Neural cell (in vitro differentiated cells): ENCODE data around the gene UQCC2. TPM values are rescaled to one million over a fixed set of nuclear protein-coding genes. Genes with fewer than 3 reads are reported as not detected.

ENCODE experiments used
- H2AFZ ChIP-seq: fragments of 200-600, 300-800 bp; sonication (generic), shearing (Covaris generic); 2 replicates; pipeline ENCODE4 v1.6.0; 2014; ENCODE audit warnings: low read depth, mild to moderate bottlenecking, antibody characterized with exemption, low read length, moderate library complexity
- H3F3A ChIP-seq: fragments of 200-600 bp; shearing (Covaris generic); 2 replicates; pipeline ENCODE4 v1.6.1; 2016; ENCODE audit warnings: mild to moderate bottlenecking, moderate library complexity, mixed read lengths, antibody characterized with exemption, low read length; ENCODE audit not compliant: insufficient read depth, poor library complexity, severe bottlenecking
- H3K27ac ChIP-seq: fragments of 200-600, 300-800 bp; sonication (generic), shearing (Covaris generic); 2 replicates; pipeline ENCODE4 v1.5.1; 2014; ENCODE audit warnings: mild to moderate bottlenecking, low read length, moderate library complexity
- H3K27me3 ChIP-seq: fragments of 300-800, 200-600 bp; sonication (generic), shearing (Covaris generic); 2 replicates; pipeline ENCODE4 v1.6.0; 2014; ENCODE audit warnings: mild to moderate bottlenecking, low read depth, low read length, moderate library complexity; ENCODE audit not compliant: insufficient read depth
- H3K36me3 ChIP-seq: fragments of 300-800, 200-600 bp; sonication (generic), shearing (Covaris generic); 2 replicates; pipeline ENCODE4 v1.5.1; 2014; ENCODE audit warnings: mild to moderate bottlenecking, antibody characterized with exemption, low read length, moderate library complexity; ENCODE audit not compliant: insufficient read depth
- H3K4me2 ChIP-seq: fragments of 300-800, 200-600 bp; sonication (generic), shearing (Covaris generic); 2 replicates; pipeline ENCODE4 v1.6.0; 2014; ENCODE audit warnings: mild to moderate bottlenecking, low read length
- H3K4me3 ChIP-seq: fragments of 300-800, 200-600 bp; sonication (generic), shearing (Covaris generic); 2 replicates; pipeline ENCODE4 v1.5.1; 2014; ENCODE audit warnings: mild to moderate bottlenecking, low read length, moderate library complexity
- H3K79me2 ChIP-seq: fragments of 200-600 bp; shearing (Covaris generic); replicated peaks from 2 replicates; pipeline ENCODE4 v1.6.0; 2014; ENCODE audit warnings: mild to moderate bottlenecking, low read length, moderate library complexity; ENCODE audit not compliant: insufficient read depth
- H3K9ac ChIP-seq: fragments of 300-800, 200-600 bp; sonication (generic), shearing (Covaris generic); 2 replicates; pipeline ENCODE4 v1.6.1; 2016; ENCODE audit warnings: mild to moderate bottlenecking, low read length, mixed read lengths
- H3K9me2 ChIP-seq: fragments of 200-600 bp; shearing (Covaris generic); 2 replicates; pipeline ENCODE4 v1.6.1; 2016; ENCODE audit warnings: mild to moderate bottlenecking, low read length, mixed read lengths; ENCODE audit not compliant: insufficient read depth
- H3K9me3 ChIP-seq: fragments of 200-600, 300-800 bp; sonication (generic), shearing (Covaris generic); 2 replicates; pipeline ENCODE4 v1.6.1; 2016; ENCODE audit warnings: mild to moderate bottlenecking, mixed run types, low read length, moderate library complexity, mixed read lengths
- H4K20me1 ChIP-seq: fragments of 200-600 bp; shearing (Covaris generic); 2 replicates; pipeline ENCODE4 v1.6.1; 2016; ENCODE audit warnings: mild to moderate bottlenecking, mixed run types; ENCODE audit not compliant: insufficient read depth
- CTCF ChIP-seq: fragments of 450-650 bp; IDR thresholded peaks from 2 replicates; pipeline ENCODE4 v1.5.1; 2014; ENCODE audit warnings: antibody characterized with exemption, mild to moderate bottlenecking, moderate library complexity; ENCODE audit not compliant: poor library complexity, severe bottlenecking
- EP300 ChIP-seq: fragments of 450-650 bp; conservative IDR thresholded peaks from 2 replicates; pipeline ENCODE4 v1.6.1; 2014; ENCODE audit warnings: antibody characterized with exemption, mild to moderate bottlenecking, moderate library complexity; ENCODE audit not compliant: poor library complexity, severe bottlenecking
- EZH2 ChIP-seq: fragments of 200-600, 300-800 bp; shearing (Covaris generic), sonication (generic); IDR thresholded peaks from 2 replicates; pipeline ENCODE4 v1.6.1; 2014; ENCODE audit warnings: antibody characterized with exemption, low read length, borderline replicate concordance, mild to moderate bottlenecking; ENCODE audit not compliant: insufficient read depth, poor library complexity, severe bottlenecking
- MXI1 ChIP-seq: fragments of 450-650 bp; conservative IDR thresholded peaks from 2 replicates; pipeline ENCODE4 v1.6.1; 2014; ENCODE audit warnings: antibody characterized with exemption, mild to moderate bottlenecking; ENCODE audit not compliant: poor library complexity, severe bottlenecking
- POLR2AphosphoS5 ChIP-seq: IDR thresholded peaks from 2 replicates; pipeline ENCODE4 v1.6.1; 2012
- RAD21 ChIP-seq: fragments of 450-650 bp; conservative IDR thresholded peaks from 2 replicates; pipeline ENCODE4 v1.6.1; 2014; ENCODE audit warnings: antibody characterized with exemption, mild to moderate bottlenecking, moderate library complexity
- REST ChIP-seq: IDR thresholded peaks from 2 replicates; pipeline ENCODE4 v1.6.1; 2012; ENCODE audit warnings: borderline replicate concordance
- SMC3 ChIP-seq: fragments of 450-650 bp; conservative IDR thresholded peaks from 2 replicates; pipeline ENCODE4 v1.6.1; 2014; ENCODE audit warnings: antibody characterized with exemption, mild to moderate bottlenecking, moderate library complexity; ENCODE audit not compliant: poor library complexity
- TAF1 ChIP-seq: IDR thresholded peaks from 2 replicates; pipeline ENCODE4 v1.6.1; 2012; ENCODE audit warnings: low read depth
- polyA plus RNA-seq: library from polyadenylated mRNA; depleted of rRNA; stranded (reverse); fragments of >200 nt; gene quantifications from 2 replicates; pipeline ENCODE4 v1.2.3, GENCODE V29; 2014

The UQCC2 gene
- polyA plus RNA-seq, 1 donor from 2014 or later: 123 TPM

GRCh38 chr6:33737267-33738026 lies 25.9 kb upstream of the UQCC2 start:
- Histone ChIP-seq H3F3A (no peaks in the 10 kb centered on the region), H3K4me2 (no peak overlapping the region), H2AFZ (no peak overlapping the region), H3K36me3 (no peaks in the 10 kb centered on the region), H3K4me3 (no peak overlapping the region), H4K20me1 (no peaks in the 10 kb centered on the region), H3K9me2 (no peaks in the 10 kb centered on the region), H3K9ac (no peak overlapping the region), H3K27me3 (no peaks in the 10 kb centered on the region), H3K79me2 (no peaks in the 10 kb centered on the region), H3K27ac (no peak overlapping the region), H3K9me3 (no peaks in the 10 kb centered on the region)
- no peak for TF ChIP-seq TAF1
- TF ChIP-seq EP300: no peak
- no peak for TF ChIP-seq MXI1
- TF ChIP-seq EZH2: no peak
- no peak for TF ChIP-seq CTCF
- TF ChIP-seq REST: no peak
- no peak for TF ChIP-seq RAD21
- no peak for TF ChIP-seq SMC3
- TF ChIP-seq POLR2AphosphoS5: no peak

- H3K4me2 ChIP-seq: no peak overlapping the region
- TF ChIP-seq RAD21 (no peak), SMC3 (no peak), EZH2 (no peak), TAF1 (no peak), EP300 (no peak), POLR2AphosphoS5 (no peak)
Measured at GRCh38 chr6:33735216-33735615, 23.7 kb upstream of the UQCC2 start.

More at GRCh38 chr6:33735216-33735615, 23.7 kb upstream of the UQCC2 start:
- H3K9ac ChIP-seq: no peak overlapping the region
- no peaks in the 10 kb centered on the region for H3K79me2 ChIP-seq
- no peaks in the 10 kb centered on the region for H4K20me1 ChIP-seq
- H3K9me2 ChIP-seq: no peaks in the 10 kb centered on the region
- no peaks in the 10 kb centered on the region for H3K36me3 ChIP-seq
- H2AFZ ChIP-seq: no peak overlapping the region
- no peaks in the 10 kb centered on the region for H3K27me3 ChIP-seq
- no peak overlapping the region for H3K27ac ChIP-seq
- no peaks in the 10 kb centered on the region for H3F3A ChIP-seq
- no peaks in the 10 kb centered on the region for H3K9me3 ChIP-seq
- no peak overlapping the region for H3K4me3 ChIP-seq
